ENCODE measurements around the gene ALDH16A1. TPM values are rescaled to one million over a fixed set of nuclear protein-coding genes. Genes with fewer than 3 reads are reported as not detected.

ALDH16A1 gene
- total and polyA plus RNA-seq, 2 of the 8 experiments (the other 6 are each of a cell fraction or from before 2014, with no cell fraction given) = 30.5 to 34.3 TPM

DNA sequence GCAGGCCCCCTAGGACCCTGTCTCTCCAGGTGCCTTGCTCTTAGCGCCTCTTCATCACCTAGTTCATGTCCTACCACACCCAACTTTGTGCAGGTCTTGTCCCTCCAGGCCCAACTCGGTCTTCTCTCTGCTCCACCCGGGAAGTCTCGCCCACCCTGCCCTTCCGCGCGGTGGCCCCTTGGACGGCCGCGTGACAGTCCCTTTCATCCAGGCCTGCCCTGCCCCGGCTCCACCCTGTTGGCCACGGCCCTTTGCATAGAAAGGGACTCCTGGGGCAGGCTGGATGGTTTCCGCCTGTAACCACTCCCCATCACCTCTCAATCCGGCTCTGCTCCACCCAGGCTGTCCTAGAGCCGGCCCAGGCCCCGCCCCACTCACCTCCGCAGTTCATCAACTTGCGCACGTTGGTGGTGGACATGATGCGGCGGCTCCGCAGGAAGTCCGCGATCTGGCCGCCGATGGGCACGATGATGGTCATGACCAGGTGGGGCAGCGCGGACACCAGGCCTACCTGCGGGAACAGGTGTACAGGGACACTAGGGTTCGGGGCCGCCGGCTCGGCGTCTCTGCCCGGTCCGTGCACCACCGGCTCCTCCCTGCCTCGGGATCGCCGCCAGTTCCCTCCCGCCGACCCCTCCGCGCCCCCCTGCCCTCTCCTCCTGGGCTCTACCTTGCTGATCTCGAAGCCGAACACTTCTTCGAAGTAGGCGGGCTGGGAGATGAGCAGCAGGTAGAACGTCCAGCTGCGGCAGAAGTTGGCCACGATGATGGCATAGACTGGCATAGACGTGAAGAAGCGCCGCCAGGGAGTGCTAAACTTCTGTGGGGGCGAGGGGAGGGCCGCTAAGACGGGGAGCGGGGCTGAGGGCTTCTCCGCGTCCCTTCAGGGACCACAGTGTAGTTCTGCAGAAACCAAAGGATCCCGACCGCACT, 20.6 kb upstream of the ALDH16A1 start (continued):
- TF ChIP-seq ASH2L (IDR thresholded peaks at IDR 0.05; ENCODE audit: low read length) (peak; percentile 84), SUZ12 (IDR thresholded peaks at IDR 0.05; ENCODE audit: low read length) (peak; percentile 53; the same call in 1 of the 2 replicates), SIX5 (IDR thresholded peaks at IDR 0.05; ENCODE audit: low read depth, low read length) (no peak)

All from H1 (cell line).